SH-SY5Y (cell line): ENCODE data around the gene NAV3.

ENCODE experiments used
- GATA2 ChIP-seq: IDR thresholded peaks from 2 replicates; pipeline ENCODE4 v1.6.1; 2011; ENCODE audit warnings: mild to moderate bottlenecking, low read depth, low read length
- GATA3 ChIP-seq: IDR thresholded peaks from 2 replicates; pipeline ENCODE4 v1.6.1; 2011; ENCODE audit warnings: low read depth, mild to moderate bottlenecking, low read length, moderate library complexity

NAV3 gene

GRCh38 chr12:78208092-78208491 is 377.4 kb downstream of the NAV3 start:
- TF ChIP-seq GATA2: no peak

- TF ChIP-seq GATA3: no peak
- no peak for TF ChIP-seq GATA2
These were observed 379.3 kb downstream of the NAV3 start for GRCh38 chr12:78209846-78210505.

GRCh38 chr12:78210506-78210860 is 379.8 kb downstream of the NAV3 start:
- TF ChIP-seq GATA3 (no peak), GATA2 (no peak)

GRCh38 chr12:78210894-78211302 is 380.2 kb downstream of the NAV3 start:
- TF ChIP-seq GATA3: no peak
- TF ChIP-seq GATA2: no peak

- TF ChIP-seq GATA2: no peak
- TF ChIP-seq GATA3: no peak
These were observed 390.1 kb downstream of the NAV3 start for GRCh38 chr12:78220811-78221210.

- no peak for TF ChIP-seq GATA3
- no peak for TF ChIP-seq GATA2
These were observed 393.5 kb downstream of the NAV3 start for GRCh38 chr12:78224154-78224553.

- TF ChIP-seq GATA3 (no peak), GATA2 (no peak)
These were observed 396.1 kb downstream of the NAV3 start for GRCh38 chr12:78226763-78227162.

- TF ChIP-seq GATA2: no peak
- TF ChIP-seq GATA3: no peak
These were observed 399.0 kb downstream of the NAV3 start for GRCh38 chr12:78229591-78230101.

- TF ChIP-seq GATA2: no peak
- no peak for TF ChIP-seq GATA3
These were observed 402.1 kb downstream of the NAV3 start for GRCh38 chr12:78232756-78233155.

- TF ChIP-seq GATA3: no peak
- TF ChIP-seq GATA2: no peak
These were observed 405.6 kb downstream of the NAV3 start for GRCh38 chr12:78236264-78236663.

GRCh38 chr12:78239544-78239943 is 408.9 kb downstream of the NAV3 start:
- TF ChIP-seq GATA3 (no peak), GATA2 (no peak)

- TF ChIP-seq GATA2: no peak
- TF ChIP-seq GATA3: no peak
These were observed 410.1 kb downstream of the NAV3 start for GRCh38 chr12:78240827-78241226.

- TF ChIP-seq GATA2: no peak
- no peak for TF ChIP-seq GATA3
These were observed 410.8 kb downstream of the NAV3 start for GRCh38 chr12:78241446-78241845.

- TF ChIP-seq GATA2 (no peak), GATA3 (no peak)
These were observed 414.3 kb downstream of the NAV3 start for GRCh38 chr12:78244916-78245507.

GRCh38 chr12:78248321-78248720 is 417.6 kb downstream of the NAV3 start:
- TF ChIP-seq GATA2: no peak
- no peak for TF ChIP-seq GATA3
